IMR-90 (cell line): Measurements from ENCODE around the gene OR13C8. TPM values are rescaled to one million over a fixed set of nuclear protein-coding genes. Genes with fewer than 3 reads are reported as not detected.
"Not testable (repeated sequence)": the region's sequence is repeated elsewhere in the genome, so short reads cannot be mapped to it uniquely, and the experiment has no call there.

ENCODE experiments used
- ATAC-seq: fragments of 200-7000 bp; cut with Tn5 transposase; 2 replicates; pipeline ENCODE4 v1.9.1; 2020; ENCODE audit warnings: low read depth, mild to moderate bottlenecking, moderate library complexity
- BruUV-seq: library from RNA; stranded (reverse); fragments of 400-500 nt; replicated peaks from 2 replicates; lab custom pipeline; 2021; lab: Mats Ljungman, UMichigan
- CTCF ChIA-PET: fragments of 300-600 bp; formaldehyde crosslinking; extraction: SDS; loops from one replicate; lab custom pipeline; 2021; ENCODE audit warnings: antibody characterized with exemption; lab: Yijun Ruan, JAX
- POLR2A ChIA-PET: fragments of 300-600 bp; sonication (Branson Sonifier 250); formaldehyde crosslinking; loops from one replicate; lab custom pipeline; 2022; ENCODE audit warnings: antibody characterized with exemption; ENCODE audit not compliant: unreplicated experiment; lab: Charles Lee
- DNase-seq: peaks from one replicate; pipeline ENCODE4 v3.0.0; 2013
- H2AFZ ChIP-seq: replicated peaks from 2 replicates; pipeline ENCODE3; 2013; ENCODE audit warnings: low read length, mild to moderate bottlenecking; ENCODE audit not compliant: poor library complexity
- H2AK5ac ChIP-seq: 2 replicates; pipeline ENCODE4 v1.6.1; 2013; ENCODE audit warnings: low read depth, low read length, inconsistent platforms
- H2AK9ac ChIP-seq: replicated peaks from 2 replicates; pipeline ENCODE3; 2013; ENCODE audit warnings: mild to moderate bottlenecking, low read depth, low read length, moderate library complexity; ENCODE audit not compliant: poor library complexity
- H2BK120ac ChIP-seq: 2 replicates; pipeline ENCODE4 v1.6.1; 2013; ENCODE audit warnings: low read depth, low read length, inconsistent platforms
- H2BK15ac ChIP-seq: 3 replicates; pipeline ENCODE4 v1.6.1; 2013; ENCODE audit warnings: low read depth, low read length, inconsistent platforms
- H2BK20ac ChIP-seq: 2 replicates; pipeline ENCODE4 v1.6.1; 2013; ENCODE audit warnings: low read depth, mild to moderate bottlenecking, inconsistent platforms, low read length, moderate library complexity
- H2BK5ac ChIP-seq: 2 replicates; pipeline ENCODE4 v1.6.1; 2013; ENCODE audit warnings: mild to moderate bottlenecking, low read depth, low read length, inconsistent platforms; ENCODE audit not compliant: poor library complexity, severe bottlenecking
- H3K14ac ChIP-seq: replicated peaks from 2 replicates; pipeline ENCODE4 v1.6.1; 2013; ENCODE audit warnings: low read depth, low read length, inconsistent platforms
- H3K18ac ChIP-seq: 2 replicates; pipeline ENCODE4 v1.6.1; 2013; ENCODE audit warnings: low read depth, low read length, control low read depth
- H3K23ac ChIP-seq: 2 replicates; pipeline ENCODE4 v1.6.1; 2013; ENCODE audit warnings: low read depth, low read length, inconsistent platforms
- H3K27ac ChIP-seq: 2 replicates; pipeline ENCODE4 v1.5.1; 2013; ENCODE audit warnings: mild to moderate bottlenecking, control low read depth, low read length; ENCODE audit not compliant: insufficient read depth
- H3K27me3 ChIP-seq: 2 replicates; pipeline ENCODE4 v1.6.1; 2013; ENCODE audit warnings: low read length; ENCODE audit not compliant: control insufficient read depth, insufficient read depth
- H3K36me3 ChIP-seq: 2 replicates; pipeline ENCODE4 v1.6.1; 2013; ENCODE audit warnings: low read length, mixed read lengths; ENCODE audit not compliant: control insufficient read depth, insufficient read depth
- H3K4ac ChIP-seq: 2 replicates; pipeline ENCODE4 v1.6.1; 2013; ENCODE audit warnings: low read depth, low read length, inconsistent platforms
- H3K4me1 ChIP-seq: 2 replicates; pipeline ENCODE4 v1.6.1; 2013; ENCODE audit warnings: low read length, mixed read lengths; ENCODE audit not compliant: control insufficient read depth, insufficient read depth
- H3K4me2 ChIP-seq: 2 replicates; pipeline ENCODE4 v1.6.1; 2013; ENCODE audit warnings: low read depth, mild to moderate bottlenecking, control low read depth, low read length, moderate library complexity
- H3K4me3 ChIP-seq: 2 replicates; pipeline ENCODE4 v1.5.1; 2013; ENCODE audit warnings: low read depth, mild to moderate bottlenecking, control low read depth, low read length, moderate library complexity; ENCODE audit not compliant: insufficient read depth
- H3K56ac ChIP-seq: 2 replicates; pipeline ENCODE4 v1.6.1; 2013; ENCODE audit warnings: low read length, inconsistent platforms; ENCODE audit not compliant: insufficient read depth; ENCODE audit errors: extremely low read depth
- H3K79me1 ChIP-seq, 2 experiments: 2 replicates each; pipeline ENCODE4 v1.6.1; 2013; ENCODE audit warnings: low read length in 2 of 2, inconsistent platforms in 1 of 2, low read depth in 1 of 2
- H3K9ac ChIP-seq: 2 replicates; pipeline ENCODE4 v1.6.1; 2013; ENCODE audit warnings: low read depth, low read length, control low read depth
- H3K9me1 ChIP-seq: 2 replicates; pipeline ENCODE4 v1.6.1; 2013; ENCODE audit warnings: low read length, inconsistent platforms; ENCODE audit not compliant: insufficient read depth
- H3K9me3 ChIP-seq: 2 replicates; pipeline ENCODE4 v1.6.1; 2013; ENCODE audit warnings: low read length; ENCODE audit not compliant: control insufficient read depth, insufficient read depth
- H4K20me1 ChIP-seq: 2 replicates; pipeline ENCODE4 v1.6.1; 2013; ENCODE audit warnings: low read length, inconsistent platforms; ENCODE audit not compliant: insufficient read depth
- H4K5ac ChIP-seq: 2 replicates; pipeline ENCODE4 v1.6.1; 2013; ENCODE audit warnings: mild to moderate bottlenecking, low read depth, low read length, control low read depth
- H4K8ac ChIP-seq, 2 experiments: 2 replicates each; pipeline ENCODE4 v1.6.1; 2013; ENCODE audit warnings: low read depth in 2 of 2, low read length in 2 of 2, control low read depth in 1 of 2, inconsistent platforms in 1 of 2
- H4K91ac ChIP-seq: 2 replicates; pipeline ENCODE4 v1.6.1; 2013; ENCODE audit warnings: low read depth, low read length, inconsistent platforms; ENCODE audit not compliant: insufficient read depth
- BHLHE40 ChIP-seq: fragments of 150-350 bp; IDR thresholded peaks from 2 replicates; pipeline ENCODE4 v1.6.1; 2016; ENCODE audit warnings: mild to moderate bottlenecking, low read depth, low read length
- CHD1 ChIP-seq: IDR thresholded peaks from 2 replicates; pipeline ENCODE4 v1.6.1; 2012; ENCODE audit warnings: low read depth, low read length, improper control_type of control experiment
- FOS ChIP-seq: fragments of 150-350 bp; IDR thresholded peaks from 2 replicates; pipeline ENCODE4 v1.6.1; 2016; ENCODE audit warnings: low read depth, low read length
- MAFK ChIP-seq: IDR thresholded peaks from 2 replicates; pipeline ENCODE4 v1.6.1; 2012; ENCODE audit warnings: low read depth, low read length, improper control_type of control experiment
- MXI1 ChIP-seq: IDR thresholded peaks from 2 replicates; pipeline ENCODE4 v1.6.1; 2012; ENCODE audit warnings: low read depth, mild to moderate bottlenecking, low read length, moderate library complexity, borderline replicate concordance
- NFE2L2 ChIP-seq: fragments of 150-350 bp; IDR thresholded peaks from 2 replicates; pipeline ENCODE4 v1.6.1; 2016; ENCODE audit warnings: low read depth, mild to moderate bottlenecking, low read length
- RAD21 ChIP-seq: IDR thresholded peaks from 2 replicates; pipeline ENCODE4 v1.6.1; 2012; ENCODE audit warnings: low read length, improper control_type of control experiment
- RCOR1 ChIP-seq: IDR thresholded peaks from 2 replicates; pipeline ENCODE4 v1.6.1; 2012; ENCODE audit warnings: mild to moderate bottlenecking, low read length, improper control_type of control experiment; ENCODE audit not compliant: insufficient replicate concordance
- SMC3 ChIP-seq: fragments of 150-350 bp; IDR thresholded peaks from 2 replicates; pipeline ENCODE4 v1.6.1; 2016; ENCODE audit warnings: low read depth, mild to moderate bottlenecking, antibody characterized with exemption, low read length, moderate library complexity
- WGBS, 2 experiments: methylation state at CpG; one replicate each; pipeline versions ENCODE4 v1.1.5 to v1.1.7; 2013; ENCODE audit warnings: missing lambda C conversion rate in 2 of 2; ENCODE audit not compliant: insufficient read length in 1 of 2; ENCODE audit errors: extremely low coverage in 2 of 2; 5-methylcytosine and 5-hydroxymethylcytosine counted together
- dilution Hi-C: fragments of 300-500 bp; cut with HindIII; formaldehyde crosslinking; loops from one replicate; pipeline ENCODE4 v1.14.3; 2018; ENCODE audit warnings: low sequenced_read_pairs; ENCODE audit not compliant: unreplicated experiment
- in situ Hi-C: fragments of 300-500 bp; cut with MboI; formaldehyde crosslinking; loops from 3 replicates; pipeline ENCODE4 v1.14.3; 2019; ENCODE audit warnings: low sequenced_read_pairs, inconsistent platforms, mixed read lengths
- intact Hi-C: fragments of 100-400 bp; cut with micrococcal nuclease; formaldehyde crosslinking; loops from 2 replicates; pipeline ENCODE4 v1.10.0; 2022
- polyA plus RNA-seq, 3 experiments: library from polyadenylated mRNA; depleted of rRNA; stranded (reverse); fragments of >200 nt; gene quantifications; 2 replicates each; pipeline ENCODE4 v1.2.3, GENCODE V29; 2012; ENCODE audit warnings: low replicate concordance in 1 of 3
- total RNA-seq: library from RNA; depleted of rRNA; stranded (reverse); fragments of >200 nt; gene quantifications from 2 replicates; pipeline ENCODE4 v1.2.3, GENCODE V29; 2012

Gene OR13C8
- total and polyA plus RNA-seq, 2 of the 4 experiments (the other 2 are of a cell fraction) = not detected

DNA sequence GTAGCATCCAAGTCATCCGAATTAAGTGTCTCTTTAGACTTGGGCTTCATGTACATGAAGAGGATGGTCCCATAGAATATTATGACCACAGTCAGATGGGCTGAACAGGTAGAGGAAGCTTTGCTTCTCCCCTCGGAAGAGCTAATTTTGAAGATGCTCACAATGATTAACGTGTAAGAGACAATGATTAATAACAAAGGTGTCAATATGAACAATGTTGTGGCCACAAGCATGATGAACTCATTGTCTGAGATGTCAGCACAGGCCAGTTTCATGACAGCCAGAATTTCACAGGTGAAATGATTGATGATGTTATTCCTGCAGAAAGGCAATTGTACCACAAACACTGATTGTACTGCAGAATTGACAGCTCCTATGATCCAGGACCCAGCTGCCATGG is 35.8 kb downstream of the OR13C8 start:
- H3K23ac ChIP-seq = no peak overlapping the region
- no peak overlapping the region for H3K56ac ChIP-seq
- TF ChIP-seq MXI1 = no peak
- no peak for TF ChIP-seq RCOR1
- no peak for TF ChIP-seq CHD1
- TF ChIP-seq NFE2L2 = no peak
- no peak for TF ChIP-seq MAFK
- TF ChIP-seq SMC3 = no peak
- no peak for TF ChIP-seq FOS
- TF ChIP-seq BHLHE40 = no peak
- TF ChIP-seq RAD21 = no peak
- H3K36me3 ChIP-seq = no peaks in the 10 kb centered on the region
- no peak overlapping the region for H2AK5ac ChIP-seq
- intact Hi-C loops = no loop called here
- H4K5ac ChIP-seq = no peak overlapping the region
- no TSS peak for BruUV-seq
- WGBS, 2 experiments = no CpG with 5 or more reads among the region's 3 CpGs
- no peak overlapping the region for H3K4ac ChIP-seq
- ChIA-PET POLR2A (no interaction called here), CTCF (no interaction called here)
- H4K8ac ChIP-seq = no peak overlapping the region
- no peaks in the 10 kb centered on the region for H3K9me1 ChIP-seq
- no peak overlapping the region for H2BK5ac ChIP-seq
- H4K91ac ChIP-seq = no peak overlapping the region
- no peak overlapping the region for H3K14ac ChIP-seq
- no peak overlapping the region for H2AK9ac ChIP-seq
- DNase-seq = no peak
- no peak overlapping the region for H3K9ac ChIP-seq
- no peak overlapping the region for H3K27ac ChIP-seq
- no peaks in the 10 kb centered on the region for H3K27me3 ChIP-seq
- no peak for ATAC-seq
- H2BK120ac ChIP-seq = no peak overlapping the region
- in situ Hi-C loops = no loop called here
- no peak overlapping the region for H2BK20ac ChIP-seq
- 0 out of 2 replicates have a peak, but pooled peaks cover 2% of the 10 kb centered on the region for H3K9me3 ChIP-seq
- H3K18ac ChIP-seq = no peak overlapping the region
- H2BK15ac ChIP-seq = no peak overlapping the region
- no peaks in the 10 kb centered on the region for H4K20me1 ChIP-seq
- H3K4me3 ChIP-seq = no peak overlapping the region
- no peaks in the 10 kb centered on the region for H3K4me1 ChIP-seq
- H3K4me2 ChIP-seq = no peak overlapping the region
- no peaks in the 10 kb centered on the region for H3K79me1 ChIP-seq
- no peak overlapping the region for H2AFZ ChIP-seq
- dilution Hi-C loops = no loop called here

DNA sequence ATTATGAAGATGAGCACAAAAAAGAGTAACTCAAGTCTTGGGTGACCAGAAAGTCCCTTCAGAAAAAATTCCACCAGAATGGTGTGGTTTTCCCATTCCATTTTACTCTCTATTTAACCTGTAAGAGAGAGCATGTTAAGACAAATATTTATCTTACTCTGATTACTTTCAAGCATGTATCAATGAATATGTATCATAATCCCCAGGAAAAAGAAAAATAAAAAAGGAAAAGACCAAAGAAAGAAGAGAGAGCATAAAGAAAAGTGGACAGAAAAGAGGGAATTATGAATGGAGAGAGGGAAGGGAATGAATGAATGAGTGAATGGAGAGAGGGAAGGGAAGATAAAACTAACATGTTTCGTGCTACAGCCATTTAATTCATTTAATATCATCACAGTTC is 36.6 kb downstream of the OR13C8 start, which contains the start of gene OR13C2:
OR13C2 (minus strand) TSS at position 101 of the 400 bp plus-strand sequence; CDS start at position 101, 0 bp downstream.
- ATAC-seq, H4K91ac ChIP-seq, H3K14ac ChIP-seq, H3K36me3 ChIP-seq, H2BK5ac ChIP-seq, H3K27me3 ChIP-seq, POLR2A ChIA-PET, H3K9me1 ChIP-seq, in situ Hi-C loops, H3K18ac ChIP-seq, H3K4me1 ChIP-seq, H3K79me1 ChIP-seq, dilution Hi-C loops, intact Hi-C loops, H2BK120ac ChIP-seq, H3K4ac ChIP-seq, H3K27ac ChIP-seq, CTCF ChIA-PET, BruUV-seq, H2BK15ac ChIP-seq, H3K4me2 ChIP-seq, H2AK5ac ChIP-seq, H2BK20ac ChIP-seq, H2AK9ac ChIP-seq, H3K23ac ChIP-seq, H3K4me3 ChIP-seq, H2AFZ ChIP-seq, H4K5ac ChIP-seq, H3K9me3 ChIP-seq, H4K8ac ChIP-seq, H3K9ac ChIP-seq, H3K56ac ChIP-seq, H4K20me1 ChIP-seq, DNase-seq: not testable (repeated sequence)
- no CpG with 5 or more reads among the region's 1 CpG for WGBS, 2 experiments
